Measurements from ENCODE around the gene GPR176.
A peak's percentile ranks its signal among the peaks of the same experiment; 100 is the strongest.

The GPR176 gene

DNA sequence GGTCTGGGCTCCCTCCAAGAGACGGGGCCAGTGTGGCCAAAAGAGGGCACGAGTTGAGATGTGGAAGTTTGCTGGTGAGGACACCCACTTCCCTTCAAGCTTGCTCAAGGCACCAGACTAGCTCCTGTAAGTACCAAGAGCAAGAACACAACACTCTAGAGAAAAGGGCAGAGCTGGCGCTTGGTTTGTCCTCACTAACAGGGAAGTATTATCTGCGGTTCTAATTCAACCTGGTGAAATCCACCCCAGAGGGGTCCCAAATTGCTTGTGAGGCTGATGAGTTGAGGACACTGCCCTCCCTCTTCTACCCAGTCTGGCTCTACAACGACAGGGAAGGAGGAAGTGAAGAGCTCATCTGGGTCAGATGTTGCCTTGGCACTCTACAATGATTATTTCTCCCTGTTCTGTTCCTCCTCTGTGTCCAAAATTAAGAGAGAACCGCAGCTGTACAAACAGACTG is 120.5 kb downstream of the GPR176 start:
- peak in 5 of 14 donors; percentile 4 to 54 (median 21) for DNase-seq

GRCh38 chr15:39798382-39798781 is 121.7 kb downstream of the GPR176 start:
- DNase-seq: no peak

GRCh38 chr15:39797407-39797806 is 122.7 kb downstream of the GPR176 start:
- DNase-seq: no peak

GRCh38 chr15:39796601-39797000 is 123.5 kb downstream of the GPR176 start:
- DNase-seq: no peak

DNA sequence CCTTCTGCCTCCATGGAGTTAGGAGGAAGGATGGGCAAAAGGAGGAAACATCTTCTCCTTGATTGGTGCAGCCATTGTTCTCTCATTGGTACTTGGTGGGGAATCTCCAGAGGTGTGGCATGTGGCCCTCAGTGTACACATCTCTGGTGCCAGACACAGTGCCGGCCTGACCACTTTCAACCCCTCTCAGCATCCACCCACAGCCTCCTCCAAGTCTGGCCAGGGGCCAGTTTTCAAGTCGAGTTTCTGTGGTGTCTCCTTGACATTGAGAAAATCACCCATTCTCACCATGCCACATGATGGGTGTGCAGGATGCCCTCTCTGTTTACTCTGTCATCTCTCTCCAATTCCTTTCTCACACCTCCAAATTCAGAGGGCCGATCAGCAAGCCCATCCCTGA is 124.6 kb downstream of the GPR176 start:
- DNase-seq: no peak

- DNase-seq: no peak
These were observed 125.1 kb downstream of the GPR176 start for GRCh38 chr15:39794954-39795353.

- DNase-seq: no peak
These were observed 126.1 kb downstream of the GPR176 start for GRCh38 chr15:39793923-39794322.

GRCh38 chr15:39792844-39793335 is 127.2 kb downstream of the GPR176 start:
- no peak for DNase-seq

GRCh38 chr15:39792025-39792843 is 127.8 kb downstream of the GPR176 start:
- no peak for DNase-seq

GRCh38 chr15:39789736-39790135 is 130.3 kb downstream of the GPR176 start:
- DNase-seq: no peak

DNA sequence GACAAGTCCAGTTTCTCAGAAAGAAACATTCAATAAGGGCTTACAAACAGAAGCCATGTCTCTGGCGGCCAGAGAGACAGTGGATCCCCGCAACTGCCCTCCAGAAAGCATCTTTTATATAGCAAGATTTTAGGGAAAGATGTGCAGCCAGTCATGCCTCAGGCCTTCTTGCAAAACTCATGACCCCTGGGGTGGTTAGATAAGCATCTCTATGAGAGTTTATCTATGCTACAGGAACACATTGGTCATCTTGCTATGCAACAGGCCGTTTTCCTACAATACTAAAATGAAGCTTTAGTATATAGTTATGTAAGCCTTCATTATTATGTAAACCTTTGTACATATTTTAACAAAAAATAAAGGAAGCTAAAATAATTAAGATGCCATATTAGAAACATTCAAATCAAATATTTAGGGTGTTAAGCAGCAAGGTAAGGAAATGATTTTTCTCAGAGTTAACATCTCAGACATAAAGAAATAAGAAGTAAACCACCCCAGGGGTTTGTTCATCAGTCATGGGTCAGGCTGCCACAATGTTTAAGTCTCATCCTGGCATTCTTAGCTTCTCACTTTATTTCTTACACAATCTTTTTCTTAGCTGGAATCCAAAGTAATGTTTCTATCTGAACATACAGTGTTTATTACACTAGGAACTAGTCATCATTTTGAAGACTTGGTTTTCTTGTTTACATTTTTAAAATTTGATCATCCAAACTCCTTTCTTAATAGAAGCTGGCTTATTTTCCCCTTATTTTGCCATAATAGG is 131.1 kb downstream of the GPR176 start:
- DNase-seq: no peak

DNA sequence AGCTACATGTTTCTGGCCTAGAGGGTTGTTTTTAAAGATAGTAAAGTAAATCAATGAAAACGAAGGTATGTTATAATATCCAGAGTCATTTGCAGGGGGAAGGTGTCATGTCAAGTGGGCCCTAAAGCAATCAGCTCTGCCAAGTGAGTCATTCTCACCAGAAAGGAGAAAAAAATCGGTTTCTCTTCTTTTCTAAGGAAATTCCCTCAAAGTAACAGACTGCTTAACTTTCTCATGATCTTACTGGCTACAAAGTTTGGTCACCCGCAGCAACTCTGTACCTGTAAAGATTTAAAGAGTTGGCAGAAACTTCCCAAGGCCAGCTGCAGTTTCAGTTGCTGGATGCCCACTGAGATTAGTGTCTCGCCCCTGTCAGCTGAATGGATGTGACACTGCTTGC is 132.0 kb downstream of the GPR176 start:
- no peak for DNase-seq

DNA sequence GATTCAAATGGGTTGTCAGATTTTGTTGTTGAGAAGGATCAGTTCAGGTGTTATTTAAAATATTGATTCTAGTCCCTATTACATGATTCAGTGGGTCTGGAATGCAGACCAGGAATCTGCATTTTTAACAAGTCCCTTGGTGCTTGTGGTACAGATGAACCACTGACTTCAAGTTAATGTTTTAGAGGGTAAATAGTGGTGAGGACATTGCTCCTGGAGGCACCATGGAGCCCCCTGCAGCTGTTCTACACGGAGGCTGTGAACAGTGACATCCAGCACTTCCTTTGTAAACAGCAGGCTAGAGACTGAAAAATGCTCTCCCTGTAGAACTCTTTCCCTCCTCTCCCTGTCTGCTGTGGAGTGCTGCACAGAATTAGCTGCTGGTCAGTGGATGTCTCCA is 132.6 kb downstream of the GPR176 start:
- no peak for DNase-seq

- DNase-seq: peak in 3 of 14 donors; percentile 4 to 53 (median 22)
These were observed 133.5 kb downstream of the GPR176 start for GRCh38 chr15:39786447-39787056.

GRCh38 chr15:39785841-39786240 is 134.2 kb downstream of the GPR176 start:
- peak in 2 of 14 donors; percentile 1 to 41 for DNase-seq

DNA sequence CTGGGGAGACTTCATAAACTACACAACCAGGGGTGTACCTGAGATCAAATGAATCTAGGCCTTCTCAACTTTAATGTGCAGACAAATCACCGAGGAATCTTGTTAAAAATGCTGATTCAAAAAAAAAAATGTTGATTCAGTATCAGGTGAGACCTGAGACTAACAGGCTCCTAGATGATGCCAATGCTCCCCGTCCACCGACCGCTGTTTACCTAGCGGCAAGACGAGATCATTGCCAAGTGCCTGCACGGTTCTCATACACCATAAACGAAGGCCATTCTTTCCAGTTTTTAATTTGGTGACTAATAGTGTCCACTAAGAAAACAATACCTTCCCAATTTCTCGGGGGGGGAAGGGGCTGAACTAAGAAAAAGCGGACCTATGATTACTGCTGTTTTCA is 134.9 kb downstream of the GPR176 start:
- DNase-seq: no peak

DNA sequence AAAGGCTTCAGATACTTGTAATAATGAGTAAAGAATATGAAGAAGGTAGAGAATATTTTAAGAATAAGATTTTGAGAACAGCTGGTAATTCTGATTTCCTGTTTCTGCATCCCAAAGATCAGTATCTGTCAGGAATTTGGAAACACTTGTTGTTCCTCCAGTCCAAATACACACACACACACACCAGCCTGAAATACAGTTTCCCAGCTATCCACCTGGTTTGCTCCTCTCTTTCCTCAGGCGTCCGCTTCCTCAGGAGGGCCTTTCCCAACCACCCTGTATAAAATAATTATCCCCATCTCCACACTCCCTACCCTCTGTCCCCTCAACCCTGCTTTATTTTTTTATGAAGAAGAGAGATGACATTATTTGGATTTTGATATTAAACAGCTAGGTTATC is 135.4 kb downstream of the GPR176 start:
- no peak for DNase-seq

DNA sequence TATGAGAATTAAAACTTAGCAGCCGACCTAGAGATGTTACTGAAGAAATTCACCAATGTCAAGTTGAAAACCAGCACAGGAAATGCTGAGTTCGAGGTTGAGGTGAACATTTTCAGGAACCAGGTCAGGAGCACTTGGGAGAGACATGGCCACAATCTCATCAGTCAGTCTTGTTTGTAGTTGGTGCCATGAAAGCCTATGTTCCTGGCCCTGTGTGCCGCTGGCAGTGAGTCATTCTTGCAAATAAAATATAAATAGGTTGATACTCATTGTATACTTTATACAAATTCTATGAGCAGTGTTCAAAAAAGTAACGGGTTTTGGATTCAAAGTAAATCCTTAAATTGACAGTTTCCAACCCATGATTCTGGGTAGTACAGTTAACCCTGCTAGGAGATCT is 135.9 kb downstream of the GPR176 start:
- no peak for DNase-seq

DNA sequence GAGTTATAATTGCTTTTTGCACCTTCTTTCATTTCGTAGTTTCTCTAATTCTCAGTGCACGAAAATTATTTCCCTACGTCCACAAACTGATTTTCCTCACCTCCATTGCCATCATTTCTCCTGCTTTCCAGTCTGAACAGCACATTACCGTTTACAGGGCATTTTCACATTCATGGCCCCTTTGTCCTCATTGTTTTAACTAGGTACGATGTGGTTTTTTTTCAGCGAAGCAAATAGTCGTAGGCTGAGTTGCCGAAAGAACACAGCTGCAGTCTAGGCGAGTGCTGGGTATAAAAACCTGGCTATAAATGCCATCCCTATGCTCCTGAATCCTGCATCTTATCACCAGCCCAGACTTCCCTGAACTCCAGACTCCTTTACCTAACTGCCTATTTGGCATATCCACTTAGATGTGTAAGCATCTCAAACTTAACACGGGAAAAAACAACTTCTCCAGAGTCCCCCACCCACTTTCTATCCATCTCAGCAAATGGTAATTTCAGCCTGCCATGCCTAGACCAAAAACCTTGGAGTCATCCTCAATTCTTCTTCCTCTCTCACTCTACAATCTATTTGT is 136.7 kb downstream of the GPR176 start:
- DNase-seq: peak in 2 of 14 donors; percentile 11 to 31

GRCh38 chr15:39782441-39783138 is 137.5 kb downstream of the GPR176 start, which contains the start of gene FSIP1:
TSS of gene FSIP1 (minus strand) at chr15:39782841. CDS start at chr15:39776524, 6,317 bp downstream.
- DNase-seq: peak; percentile 88 to 100 (median 97)

- DNase-seq: no peak
These were observed 138.1 kb downstream of the GPR176 start for GRCh38 chr15:39781967-39782302.

Data from C1 segment of cervical spinal cord (tissue), 14 donors.